SHP77 (cell line): ENCODE data around the gene LARGE1.

Source experiments
- DNase-seq, 2 experiments: peaks; one replicate each; lab custom pipeline; 2025; lab: John Stamatoyannopoulos, UW

The LARGE1 gene

GRCh38 chr22:33819743-33820142 is 100.5 kb downstream of the LARGE1 start:
- no peak for DNase-seq

GRCh38 chr22:33817512-33818127 is 102.7 kb downstream of the LARGE1 start:
- DNase-seq = no peak

- DNase-seq = no peak
Measured at GRCh38 chr22:33812360-33812977, 107.8 kb downstream of the LARGE1 start.

- DNase-seq = no peak
Measured at GRCh38 chr22:33811686-33812085, 108.6 kb downstream of the LARGE1 start.

GRCh38 chr22:33811208-33811607 is 109.1 kb downstream of the LARGE1 start:
- DNase-seq = no peak

GRCh38 chr22:33807470-33807869 is 112.8 kb downstream of the LARGE1 start:
- DNase-seq = no peak

GRCh38 chr22:33806191-33806590 is 114.1 kb downstream of the LARGE1 start:
- DNase-seq = no peak

- no peak for DNase-seq
Measured at GRCh38 chr22:33803371-33804282, 116.6 kb downstream of the LARGE1 start.

- DNase-seq = no peak
Measured at GRCh38 chr22:33798401-33798800, 121.9 kb downstream of the LARGE1 start.

GRCh38 chr22:33796494-33796893 is 123.8 kb downstream of the LARGE1 start:
- no peak for DNase-seq

- DNase-seq = no peak
Measured at GRCh38 chr22:33793475-33793874, 126.8 kb downstream of the LARGE1 start.

GRCh38 chr22:33792832-33793231 is 127.4 kb downstream of the LARGE1 start:
- no peak for DNase-seq

GRCh38 chr22:33789690-33790253 is 130.5 kb downstream of the LARGE1 start:
- no peak for DNase-seq

- no peak for DNase-seq
Measured at GRCh38 chr22:33788927-33789326, 131.3 kb downstream of the LARGE1 start.

GRCh38 chr22:33787645-33788456 is 132.4 kb downstream of the LARGE1 start:
- no peak for DNase-seq

- no peak for DNase-seq
Measured at GRCh38 chr22:33786149-33786548, 134.1 kb downstream of the LARGE1 start.

- DNase-seq = no peak
Measured at GRCh38 chr22:33785283-33785968, 134.8 kb downstream of the LARGE1 start.

GRCh38 chr22:33781411-33781810 is 138.9 kb downstream of the LARGE1 start:
- no peak for DNase-seq

GRCh38 chr22:33780531-33781136 is 139.6 kb downstream of the LARGE1 start:
- DNase-seq = no peak

- DNase-seq = no peak
Measured at GRCh38 chr22:33779243-33779642, 141.0 kb downstream of the LARGE1 start.

- no peak for DNase-seq
Measured at GRCh38 chr22:33776491-33776890, 143.8 kb downstream of the LARGE1 start.
